ENCODE data around the gene TIMP1. TPM values are rescaled to one million over a fixed set of nuclear protein-coding genes. Genes with fewer than 3 reads are reported as not detected.
A peak's percentile ranks its signal among the peaks of the same experiment; 100 is the strongest.

Gene TIMP1
- total and polyA plus RNA-seq, 2 experiments from 2014 or later: 671 to 5,452 TPM

- Histone ChIP-seq H3K36me3 (replicated peaks; ENCODE audit: insufficient read depth, low read depth) (no peaks in the 10 kb centered on the region), H3K27me3 (no peaks in the 10 kb centered on the region), H3K79me2 (peaks cover 12% of the 10 kb centered on the region), H4K20me1 (ENCODE audit: insufficient read depth, poor library complexity, severe bottlenecking) (no peaks in the 10 kb centered on the region), H3K4me1 (ENCODE audit: insufficient read depth) (no peaks in the 10 kb centered on the region), H3K9me2 (replicated peaks; ENCODE audit: insufficient read depth) (no peaks in the 10 kb centered on the region), H3K27ac (peak within 1 kb of the TSS; percentile 97), H3K4me2 (peak within 1 kb of the TSS; percentile 77), H2AFZ (peak within 1 kb of the TSS; percentile 21), H3K9me3 (ENCODE audit: low read depth) (no peaks in the 10 kb centered on the region), H3K4me3 (peak within 1 kb of the TSS; percentile 46)
- DNase-seq (ENCODE audit: low spot score): peak; percentile 95
- TF ChIP-seq EZH2phosphoT487 (IDR thresholded peaks at IDR 0.05; ENCODE audit: low read depth, severe bottlenecking, unreplicated experiment): no peak
- 45% methylated on average over 46 of the region's 59 CpGs for WGBS (ENCODE audit: low lambda C conversion rate, missing lambda C conversion rate)
These were observed 21.1 kb upstream of the TIMP1 start, which contains the start of gene ARAF for GRCh38 chrX:47560934-47561658. ARAF (plus strand) TSS chrX:47561205; CDS start chrX:47562968, 1,763 bp downstream.

DNA sequence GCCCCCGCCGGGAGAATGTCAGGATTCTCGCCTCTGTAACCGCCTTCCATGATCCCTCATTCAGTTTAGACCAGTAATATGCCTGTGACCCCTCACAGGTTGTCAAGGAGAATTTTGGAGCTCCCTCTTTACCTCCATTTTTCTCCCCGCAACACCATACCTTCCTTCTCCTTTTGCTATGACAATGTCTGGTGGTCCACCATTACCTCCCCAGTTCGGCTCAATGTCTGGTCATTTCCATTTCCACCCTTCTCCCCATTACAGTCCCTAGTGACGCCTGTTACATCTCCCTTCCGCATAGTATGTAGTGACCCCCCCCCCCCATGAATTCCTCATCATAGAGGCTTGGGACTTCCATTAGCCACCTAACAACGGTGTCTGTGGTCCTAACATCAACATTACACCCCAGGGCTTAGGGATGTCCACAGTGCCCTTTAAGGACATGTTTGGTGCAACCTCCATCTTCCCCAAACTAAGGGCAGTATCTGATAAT is 20.5 kb upstream of the TIMP1 start:
- no peaks in the 10 kb centered on the region for H4K20me1 ChIP-seq (ENCODE audit: insufficient read depth, poor library complexity, severe bottlenecking)
- H3K4me2 ChIP-seq: peak overlapping the region; percentile 77
- peak overlapping the region; percentile 43 for H3K4me3 ChIP-seq
- H3K27me3 ChIP-seq: no peaks in the 10 kb centered on the region
- TF ChIP-seq EZH2 (IDR thresholded peaks at IDR 0.05; ENCODE audit: borderline replicate concordance): no peak
- no peak for TF ChIP-seq EZH2phosphoT487 (IDR thresholded peaks at IDR 0.05; ENCODE audit: low read depth, severe bottlenecking, unreplicated experiment)
- TF ChIP-seq, protein P1, sequence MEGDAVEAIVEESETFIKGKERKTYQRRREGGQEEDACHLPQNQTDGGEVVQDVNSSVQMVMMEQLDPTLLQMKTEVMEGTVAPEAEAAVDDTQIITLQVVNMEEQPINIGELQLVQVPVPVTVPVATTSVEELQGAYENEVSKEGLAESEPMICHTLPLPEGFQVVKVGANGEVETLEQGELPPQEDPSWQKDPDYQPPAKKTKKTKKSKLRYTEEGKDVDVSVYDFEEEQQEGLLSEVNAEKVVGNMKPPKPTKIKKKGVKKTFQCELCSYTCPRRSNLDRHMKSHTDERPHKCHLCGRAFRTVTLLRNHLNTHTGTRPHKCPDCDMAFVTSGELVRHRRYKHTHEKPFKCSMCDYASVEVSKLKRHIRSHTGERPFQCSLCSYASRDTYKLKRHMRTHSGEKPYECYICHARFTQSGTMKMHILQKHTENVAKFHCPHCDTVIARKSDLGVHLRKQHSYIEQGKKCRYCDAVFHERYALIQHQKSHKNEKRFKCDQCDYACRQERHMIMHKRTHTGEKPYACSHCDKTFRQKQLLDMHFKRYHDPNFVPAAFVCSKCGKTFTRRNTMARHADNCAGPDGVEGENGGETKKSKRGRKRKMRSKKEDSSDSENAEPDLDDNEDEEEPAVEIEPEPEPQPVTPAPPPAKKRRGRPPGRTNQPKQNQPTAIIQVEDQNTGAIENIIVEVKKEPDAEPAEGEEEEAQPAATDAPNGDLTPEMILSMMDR (IDR thresholded peaks at IDR 0.05; ENCODE audit: poor library complexity): no peak
- WGBS (ENCODE audit: low lambda C conversion rate, missing lambda C conversion rate): 49% methylated on average over 8 of the region's 9 CpGs
- H3K9me2 ChIP-seq (replicated peaks; ENCODE audit: insufficient read depth): no peaks in the 10 kb centered on the region
- no peaks in the 10 kb centered on the region for H3K9me3 ChIP-seq (ENCODE audit: low read depth)
- no peaks in the 10 kb centered on the region for H3K4me1 ChIP-seq (ENCODE audit: insufficient read depth)
- peaks cover 12% of the 10 kb centered on the region for H3K79me2 ChIP-seq
- no peak for DNase-seq (ENCODE audit: low spot score)
- peak overlapping the region; percentile 97 for H3K27ac ChIP-seq
- H2AFZ ChIP-seq: no peak overlapping the region
- H3K36me3 ChIP-seq (replicated peaks; ENCODE audit: insufficient read depth, low read depth): no peaks in the 10 kb centered on the region

DNA sequence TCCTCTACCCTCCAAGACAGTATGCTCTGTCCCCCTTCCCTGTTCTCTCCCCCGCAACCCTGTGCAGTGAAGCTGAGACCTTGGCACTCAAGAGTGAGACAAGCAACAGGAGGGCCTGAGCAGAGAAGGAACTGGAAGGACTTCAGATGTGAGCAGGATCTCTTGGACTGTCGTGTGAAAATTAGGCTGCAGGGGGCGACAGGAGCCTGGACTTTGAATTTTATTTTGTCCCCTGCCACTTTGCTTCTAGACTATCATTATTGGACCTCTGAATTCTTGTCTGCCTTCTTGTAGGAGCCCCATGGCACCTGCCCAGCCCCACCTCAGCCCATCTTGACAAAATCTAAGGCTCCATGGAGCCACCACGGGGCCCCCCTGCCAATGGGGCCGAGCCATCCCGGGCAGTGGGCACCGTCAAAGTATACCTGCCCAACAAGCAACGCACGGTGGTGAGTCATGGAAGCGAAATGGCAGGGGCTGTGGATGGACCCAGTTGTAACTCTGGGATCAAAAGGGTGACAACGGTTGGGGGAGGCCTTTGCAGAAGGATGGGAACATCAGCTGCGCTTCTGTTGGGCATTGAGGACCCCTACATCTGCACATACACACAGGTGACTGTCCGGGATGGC is 19.5 kb upstream of the TIMP1 start:
- H3K9me2 ChIP-seq (replicated peaks; ENCODE audit: insufficient read depth): no peaks in the 10 kb centered on the region
- no peak overlapping the region for H2AFZ ChIP-seq
- H3K27me3 ChIP-seq: no peaks in the 10 kb centered on the region
- no peaks in the 10 kb centered on the region for H3K9me3 ChIP-seq (ENCODE audit: low read depth)
- TF ChIP-seq, protein P1 (IDR thresholded peaks at IDR 0.05; ENCODE audit: poor library complexity): peak; percentile 27
- no peak for TF ChIP-seq EZH2 (IDR thresholded peaks at IDR 0.05; ENCODE audit: borderline replicate concordance)
- no peak for DNase-seq (ENCODE audit: low spot score)
- H3K36me3 ChIP-seq (replicated peaks; ENCODE audit: insufficient read depth, low read depth): no peaks in the 10 kb centered on the region
- peaks cover 12% of the 10 kb centered on the region for H3K79me2 ChIP-seq
- no peak overlapping the region for H3K27ac ChIP-seq
- 75% methylated on average over 13 of the region's 13 CpGs for WGBS (ENCODE audit: low lambda C conversion rate, missing lambda C conversion rate)
- H3K4me2 ChIP-seq: peak overlapping the region; percentile 77
- H4K20me1 ChIP-seq (ENCODE audit: insufficient read depth, poor library complexity, severe bottlenecking): no peaks in the 10 kb centered on the region
- H3K4me3 ChIP-seq: no peak overlapping the region
- no peaks in the 10 kb centered on the region for H3K4me1 ChIP-seq (ENCODE audit: insufficient read depth)

DNA sequence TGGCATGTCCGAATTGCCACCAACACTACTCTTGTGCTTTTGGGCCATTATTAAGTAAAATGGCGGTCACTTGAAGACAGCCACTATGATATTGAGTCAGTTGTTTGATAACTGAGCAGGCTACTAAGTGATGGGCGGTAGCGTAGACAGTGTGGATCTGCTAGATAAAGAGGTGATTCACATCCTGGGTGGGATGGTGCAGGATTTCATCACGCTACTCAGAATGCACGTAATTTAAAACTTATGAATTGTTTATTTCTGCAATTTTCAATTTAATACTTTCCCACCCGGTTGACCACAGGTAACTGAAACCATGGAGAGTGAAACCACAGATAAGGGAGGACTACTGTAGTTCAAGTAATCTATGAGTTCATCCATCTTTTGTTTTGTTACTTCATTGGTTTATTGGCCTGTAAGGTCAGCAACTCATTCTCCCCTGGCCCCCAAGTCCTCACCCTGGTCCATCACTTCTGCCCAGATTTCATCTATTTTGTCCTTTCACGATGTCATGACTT is 18.4 kb upstream of the TIMP1 start:
- Histone ChIP-seq H3K27ac (no peak overlapping the region), H3K9me3 (ENCODE audit: low read depth) (no peaks in the 10 kb centered on the region), H3K4me2 (no peak overlapping the region), H3K79me2 (peaks cover 12% of the 10 kb centered on the region), H4K20me1 (ENCODE audit: insufficient read depth, poor library complexity, severe bottlenecking) (no peaks in the 10 kb centered on the region), H3K36me3 (replicated peaks; ENCODE audit: insufficient read depth, low read depth) (no peaks in the 10 kb centered on the region), H3K27me3 (no peaks in the 10 kb centered on the region), H2AFZ (no peak overlapping the region), H3K4me1 (ENCODE audit: insufficient read depth) (no peaks in the 10 kb centered on the region), H3K9me2 (replicated peaks; ENCODE audit: insufficient read depth) (no peaks in the 10 kb centered on the region), H3K4me3 (no peak overlapping the region)
- no peak for TF ChIP-seq EZH2phosphoT487 (IDR thresholded peaks at IDR 0.05; ENCODE audit: low read depth, severe bottlenecking, unreplicated experiment)
- no peak for TF ChIP-seq EZH2 (IDR thresholded peaks at IDR 0.05; ENCODE audit: borderline replicate concordance)
- TF ChIP-seq, protein P1 (IDR thresholded peaks at IDR 0.05; ENCODE audit: poor library complexity): no peak
- WGBS (ENCODE audit: low lambda C conversion rate, missing lambda C conversion rate): 72% methylated on average over 8 of the region's 8 CpGs
- DNase-seq (ENCODE audit: low spot score): no peak

Measured in hepatocyte (in vitro differentiated cells).